RWPE1 (cell line): ENCODE results near the gene PHRF1.

ENCODE experiments used
- CTCF ChIA-PET: fragments of 350-600 bp; sonication (Branson Sonifier 250); formaldehyde crosslinking; extraction: SDS; loops from one replicate; lab custom pipeline; 2021; lab: Yijun Ruan, JAX
- POLR2A ChIA-PET: fragments of 400-600 bp; formaldehyde crosslinking; extraction: SDS; loops from one replicate; lab custom pipeline; 2020; ENCODE audit warnings: antibody characterized with exemption; ENCODE audit not compliant: low non-redundant PET; lab: Yijun Ruan, JAX
- DNase-seq: peaks from one replicate; pipeline ENCODE4 v3.0.0; 2012; ENCODE audit warnings: low spot score
- H3K27ac ChIP-seq: fragments of 450-650 bp; 2 replicates; pipeline ENCODE4 v1.5.1; 2017
- CTCF ChIP-seq: fragments of 450-650 bp; conservative IDR thresholded peaks from 2 replicates; pipeline ENCODE4 v1.5.1; 2017; ENCODE audit warnings: low read depth, mild to moderate bottlenecking

PHRF1 gene

GRCh38 chr11:538431-539051, 37.7 kb upstream of the PHRF1 start:
- CTCF ChIA-PET: interaction anchor here (0.6 to 1.0 kb wide), 2 partner anchors 17 to 380 kb away, joined by 3 read pairs; no protein-coding TSS in a partner anchor
- DNase-seq: no peak
- no peak for TF ChIP-seq CTCF
- POLR2A ChIA-PET: no interaction called here
- peak overlapping the region; percentile 99 for H3K27ac ChIP-seq

GRCh38 chr11:539971-540481, 36.2 kb upstream of the PHRF1 start:
- CTCF ChIA-PET: interaction anchor here (1.4 to 2.4 kb wide), 2 partner anchors 15 to 106 kb away, joined by 4 to 10 read pairs; no protein-coding TSS in a partner anchor
- no peak for DNase-seq
- POLR2A ChIA-PET: no interaction called here
- no peak for TF ChIP-seq CTCF
- no peak overlapping the region for H3K27ac ChIP-seq

- POLR2A ChIA-PET: no interaction called here
- CTCF ChIA-PET: interaction anchor here (1.4 to 2.4 kb wide), 2 partner anchors 14 to 106 kb away, joined by 4 to 10 read pairs; no protein-coding TSS in a partner anchor
Observed at GRCh38 chr11:540583-541432, 35.5 kb upstream of the PHRF1 start.

GRCh38 chr11:541433-541885, 34.8 kb upstream of the PHRF1 start:
- ChIA-PET POLR2A (no interaction called here), CTCF (interaction anchor here (2.4 kb wide), 1 partner anchor 13 kb away, joined by 10 read pairs; no protein-coding TSS in a partner anchor)

More at GRCh38 chr11:540583-541432, 35.5 kb upstream of the PHRF1 start:
- DNase-seq: no peak
- TF ChIP-seq CTCF: no peak
- H3K27ac ChIP-seq: no peak overlapping the region

GRCh38 chr11:544817-545166, 31.5 kb upstream of the PHRF1 start:
- H3K27ac ChIP-seq: no peak overlapping the region
- DNase-seq: no peak
- CTCF ChIA-PET: no interaction called here
- POLR2A ChIA-PET: no interaction called here
- TF ChIP-seq CTCF: no peak

More at GRCh38 chr11:541433-541885, 34.8 kb upstream of the PHRF1 start:
- TF ChIP-seq CTCF: no peak
- no peak overlapping the region for H3K27ac ChIP-seq
- DNase-seq: no peak

- no peak overlapping the region for H3K27ac ChIP-seq
- no peak for TF ChIP-seq CTCF
- POLR2A ChIA-PET: no interaction called here
- DNase-seq: no peak
- CTCF ChIA-PET: no interaction called here
Observed at GRCh38 chr11:545171-545570, 31.1 kb upstream of the PHRF1 start.
